Mesenchymal stem cell (in vitro differentiated cells and primary cell): ENCODE results near the gene SLC17A5.
"Not testable (repeated sequence)": the region's sequence is repeated elsewhere in the genome, so short reads cannot be mapped to it uniquely, and the experiment has no call there.

Experiments used
- DNase-seq: peaks from one replicate; pipeline ENCODE4 v3.0.0-alpha.2; 2013
- H2AFZ ChIP-seq: one replicate; pipeline ENCODE4 v1.6.1; 2013; ENCODE audit warnings: low read depth, mild to moderate bottlenecking, control low read depth, inconsistent platforms, low read length, moderate library complexity
- H2AK5ac ChIP-seq: 2 replicates; pipeline ENCODE4 v1.6.1; 2013; ENCODE audit warnings: low read length, moderate library complexity, mild to moderate bottlenecking, inconsistent platforms; ENCODE audit not compliant: severe bottlenecking
- H2BK120ac ChIP-seq: one replicate; pipeline ENCODE4 v1.6.1; 2013; ENCODE audit warnings: low read depth, mild to moderate bottlenecking, inconsistent platforms, low read length, moderate library complexity
- H2BK12ac ChIP-seq, 2 experiments: one replicate each; pipeline ENCODE4 v1.6.1; 2013; ENCODE audit warnings: inconsistent platforms in 2 of 2, low read length in 2 of 2, mild to moderate bottlenecking in 2 of 2, moderate library complexity in 2 of 2, control low read depth in 1 of 2
- H2BK15ac ChIP-seq: one replicate; pipeline ENCODE4 v1.6.1; 2013; ENCODE audit warnings: mild to moderate bottlenecking, low read depth, inconsistent platforms; ENCODE audit not compliant: poor library complexity, severe bottlenecking
- H2BK5ac ChIP-seq: 2 replicates; pipeline ENCODE4 v1.6.1; 2013; ENCODE audit warnings: low read depth, mild to moderate bottlenecking, low read length, control low read depth, inconsistent platforms; ENCODE audit not compliant: poor library complexity, severe bottlenecking
- H3K14ac ChIP-seq, 2 experiments: one replicate each; pipeline ENCODE4 v1.6.1; 2013; ENCODE audit warnings: inconsistent platforms in 2 of 2, low read length in 2 of 2, control low read depth in 1 of 2, mild to moderate bottlenecking in 1 of 2, moderate library complexity in 1 of 2
- H3K18ac ChIP-seq, 2 experiments: one replicate each; pipeline ENCODE4 v1.6.1; 2013; ENCODE audit warnings: inconsistent platforms in 2 of 2, low read length in 2 of 2, control low read depth in 1 of 2, low read depth in 1 of 2, mild to moderate bottlenecking in 1 of 2
- H3K23ac ChIP-seq, 2 experiments: one replicate each; pipeline ENCODE4 v1.6.1; 2013; ENCODE audit warnings: inconsistent platforms in 2 of 2, low read length in 2 of 2, mild to moderate bottlenecking in 2 of 2, moderate library complexity in 2 of 2, control low read depth in 1 of 2
- H3K27ac ChIP-seq: 2 replicates; pipeline ENCODE4 v1.5.1; 2013; ENCODE audit warnings: mild to moderate bottlenecking, moderate library complexity, low read length, control low read depth, inconsistent platforms; ENCODE audit not compliant: poor library complexity, severe bottlenecking
- H3K27me3 ChIP-seq, 2 experiments: 2 replicates each; pipeline versions ENCODE4 v1.6.1 to v1.7.0; 2013; ENCODE audit warnings: low read length in 2 of 2, mild to moderate bottlenecking in 2 of 2, moderate library complexity in 2 of 2, control low read depth in 1 of 2, inconsistent platforms in 1 of 2; ENCODE audit not compliant: control insufficient read depth in 1 of 2, insufficient read depth in 1 of 2
- H3K36me3 ChIP-seq, 2 experiments: 2 replicates each; pipeline versions ENCODE4 v1.6.1 to v1.7.0; 2013; ENCODE audit warnings: low read length in 2 of 2, control low read depth in 1 of 2, inconsistent platforms in 1 of 2, low read depth in 1 of 2, mild to moderate bottlenecking in 1 of 2; ENCODE audit not compliant: insufficient read depth in 2 of 2, control insufficient read depth in 1 of 2
- H3K4ac ChIP-seq, 2 experiments: one replicate each; pipeline ENCODE4 v1.6.1; 2013; ENCODE audit warnings: inconsistent platforms in 2 of 2, low read length in 2 of 2, mild to moderate bottlenecking in 2 of 2, moderate library complexity in 2 of 2, control low read depth in 1 of 2, low read depth in 1 of 2
- H3K4me1 ChIP-seq: 2 replicates; pipeline ENCODE4 v1.6.1; 2013; ENCODE audit warnings: low read depth, low read length, control low read depth; ENCODE audit not compliant: control insufficient read depth, insufficient read depth
- H3K4me2 ChIP-seq: 2 replicates; pipeline ENCODE4 v1.6.1; 2013; ENCODE audit warnings: low read length, mild to moderate bottlenecking, inconsistent platforms; ENCODE audit not compliant: poor library complexity, severe bottlenecking
- H3K4me3 ChIP-seq, 2 experiments: 2 replicates each; pipeline versions ENCODE4 v1.5.1 to v1.7.0; 2013; ENCODE audit warnings: low read length in 2 of 2, mild to moderate bottlenecking in 2 of 2, control low read depth in 1 of 2, low read depth in 1 of 2; ENCODE audit not compliant: insufficient read depth in 1 of 2
- H3K79me1 ChIP-seq: replicated peaks from 2 replicates; pipeline ENCODE4 v1.6.1; 2013; ENCODE audit warnings: mild to moderate bottlenecking, control low read depth, low read length, inconsistent platforms; ENCODE audit not compliant: poor library complexity, severe bottlenecking
- H3K9ac ChIP-seq: 2 replicates; pipeline ENCODE4 v1.7.0; 2013; ENCODE audit warnings: mild to moderate bottlenecking, low read length, moderate library complexity
- H3K9me3 ChIP-seq: 2 replicates; pipeline ENCODE4 v1.7.0; 2013; ENCODE audit warnings: mild to moderate bottlenecking, low read length; ENCODE audit not compliant: control insufficient read depth
- H4K8ac ChIP-seq: one replicate; pipeline ENCODE4 v1.6.1; 2013; ENCODE audit warnings: inconsistent platforms, mild to moderate bottlenecking, low read length, moderate library complexity
- H4K91ac ChIP-seq: one replicate; pipeline ENCODE4 v1.6.1; 2013; ENCODE audit warnings: mild to moderate bottlenecking, low read length, inconsistent platforms
- WGBS: methylation state at CpG from one replicate; pipeline ENCODE4 v1.1.7; 2013; ENCODE audit warnings: mixed read lengths; 5-methylcytosine and 5-hydroxymethylcytosine counted together

The SLC17A5 gene

GRCh38 chr6:73623480-73623879 is 30.3 kb downstream of the SLC17A5 start:
- not testable (repeated sequence) for H4K8ac ChIP-seq, H3K4me3 ChIP-seq, H2BK120ac ChIP-seq, H3K27me3 ChIP-seq, H3K27ac ChIP-seq, H3K4ac ChIP-seq, H2BK15ac ChIP-seq, H2AFZ ChIP-seq, H2BK12ac ChIP-seq, H3K4me2 ChIP-seq, H3K18ac ChIP-seq, H3K9ac ChIP-seq, H3K14ac ChIP-seq, H2BK5ac ChIP-seq, H3K79me1 ChIP-seq, H3K4me1 ChIP-seq, H4K91ac ChIP-seq, DNase-seq, H3K23ac ChIP-seq, H3K9me3 ChIP-seq, H2AK5ac ChIP-seq
- H3K36me3 ChIP-seq = peaks cover 16 to 54% of the 10 kb centered on the region in 2 experiments
- WGBS = 91% methylated on average over 7 of the region's 8 CpGs

GRCh38 chr6:73618082-73618481 is 35.7 kb downstream of the SLC17A5 start:
- not testable (repeated sequence) for H2BK12ac ChIP-seq, H2BK5ac ChIP-seq, H3K23ac ChIP-seq, H3K4me1 ChIP-seq, H4K8ac ChIP-seq, H2AK5ac ChIP-seq, H2BK120ac ChIP-seq, H3K4me2 ChIP-seq, H3K9me3 ChIP-seq, H3K79me1 ChIP-seq, H3K4ac ChIP-seq, H4K91ac ChIP-seq, H2BK15ac ChIP-seq, H3K4me3 ChIP-seq, DNase-seq, H2AFZ ChIP-seq, H3K18ac ChIP-seq, H3K27ac ChIP-seq, H3K9ac ChIP-seq, H3K14ac ChIP-seq, H3K27me3 ChIP-seq
- WGBS = 92% methylated on average over 7 of the region's 8 CpGs
- peaks cover 14 to 56% of the 10 kb centered on the region in 2 experiments for H3K36me3 ChIP-seq

GRCh38 chr6:73614802-73615201 is 39.0 kb downstream of the SLC17A5 start:
- 85% methylated on average over 5 of the region's 6 CpGs for WGBS

GRCh38 chr6:73613806-73614536 is 39.8 kb downstream of the SLC17A5 start:
- 94% methylated on average over 5 of the region's 6 CpGs for WGBS
- H3K27ac ChIP-seq = no peak overlapping the region
- peaks cover 11 to 51% of the 10 kb centered on the region in 2 experiments for H3K36me3 ChIP-seq
- no peaks in the 10 kb centered on the region for H3K9me3 ChIP-seq
- no peak overlapping the region for H3K4ac ChIP-seq
- H3K18ac ChIP-seq = no peak overlapping the region
- H4K8ac ChIP-seq = no peak overlapping the region
- no peak overlapping the region for H3K4me2 ChIP-seq
- H2AFZ ChIP-seq = no peak overlapping the region
- H3K23ac ChIP-seq = no peak overlapping the region
- no peak overlapping the region for H3K4me3 ChIP-seq
- H3K14ac ChIP-seq = no peak overlapping the region
- H2BK12ac ChIP-seq = no peak overlapping the region
- H3K4me1 ChIP-seq = peaks cover 3% of the 10 kb centered on the region
- H4K91ac ChIP-seq = no peak overlapping the region
- H3K27me3 ChIP-seq = no peaks in the 10 kb centered on the region
- H2AK5ac ChIP-seq = no peak overlapping the region
- H2BK15ac ChIP-seq = no peak overlapping the region
- no peak overlapping the region for H3K9ac ChIP-seq
- H2BK5ac ChIP-seq = no peak overlapping the region
- no peak overlapping the region for H2BK120ac ChIP-seq
- no peak for DNase-seq
- H3K79me1 ChIP-seq = no peaks in the 10 kb centered on the region

More at GRCh38 chr6:73614802-73615201, 39.0 kb downstream of the SLC17A5 start:
- no peak for DNase-seq
- Histone ChIP-seq H3K79me1 (no peaks in the 10 kb centered on the region), H4K8ac (no peak overlapping the region), H3K23ac (no peak overlapping the region), H4K91ac (no peak overlapping the region), H3K4ac (no peak overlapping the region), H3K9me3 (no peaks in the 10 kb centered on the region), H3K27me3 (no peaks in the 10 kb centered on the region), H3K18ac (no peak overlapping the region), H3K4me3 (no peak overlapping the region), H3K36me3 (peaks cover 11 to 47% of the 10 kb centered on the region in 2 experiments), H2BK12ac (no peak overlapping the region), H2AK5ac (no peak overlapping the region), H2BK5ac (no peak overlapping the region), H2BK15ac (no peak overlapping the region), H2BK120ac (no peak overlapping the region), H2AFZ (no peak overlapping the region), H3K14ac (no peak overlapping the region), H3K4me2 (no peak overlapping the region), H3K27ac (no peak overlapping the region), H3K9ac (no peak overlapping the region), H3K4me1 (peaks cover 3% of the 10 kb centered on the region)
